ENCODE measurements around the gene ATF6.

The ATF6 gene

GRCh38 chr1:161932668-161933067 is 166.5 kb downstream of the ATF6 start:
- no peak overlapping the region for H3K4me3 ChIP-seq (ENCODE audit: low read depth, low read length)
- DNase-seq, result no peak
- H3K27me3 ChIP-seq (ENCODE audit: insufficient read depth, low read depth, severe bottlenecking), result no peaks in the 10 kb centered on the region
- no peak for TF ChIP-seq CTCF (IDR thresholded peaks at IDR 0.05; ENCODE audit: low read depth, low read length)
- H3K9me3 ChIP-seq (ENCODE audit: severe bottlenecking), result no peaks in the 10 kb centered on the region
- peaks cover 5% of the 10 kb centered on the region; the same call in 1 of the 2 replicates for H3K36me3 ChIP-seq
- no peak overlapping the region for H3K27ac ChIP-seq

GRCh38 chr1:161933592-161934588 is 167.8 kb downstream of the ATF6 start:
- no peak for DNase-seq
- Histone ChIP-seq H3K27ac (no peak overlapping the region), H3K27me3 (ENCODE audit: insufficient read depth, low read depth, severe bottlenecking) (no peaks in the 10 kb centered on the region)

GRCh38 chr1:161935264-161935663 is 169.1 kb downstream of the ATF6 start:
- H3K27ac ChIP-seq, result no peak overlapping the region
- H3K27me3 ChIP-seq (ENCODE audit: insufficient read depth, low read depth, severe bottlenecking), result no peaks in the 10 kb centered on the region
- H3K4me3 ChIP-seq (ENCODE audit: low read depth, low read length), result no peak overlapping the region
- no peaks in the 10 kb centered on the region for H3K9me3 ChIP-seq (ENCODE audit: severe bottlenecking)
- no peak for TF ChIP-seq CTCF (IDR thresholded peaks at IDR 0.05; ENCODE audit: low read depth, low read length)
- no peak for DNase-seq
- peaks cover 5% of the 10 kb centered on the region; the same call in 1 of the 2 replicates for H3K36me3 ChIP-seq

More at GRCh38 chr1:161933592-161934588, 167.8 kb downstream of the ATF6 start:
- Histone ChIP-seq H3K36me3 (peaks cover 5% of the 10 kb centered on the region; the same call in 1 of the 2 replicates), H3K9me3 (ENCODE audit: severe bottlenecking) (no peaks in the 10 kb centered on the region), H3K4me3 (ENCODE audit: low read depth, low read length) (no peak overlapping the region)
- no peak for TF ChIP-seq CTCF (IDR thresholded peaks at IDR 0.05; ENCODE audit: low read depth, low read length)

GRCh38 chr1:161936786-161937185 is 170.7 kb downstream of the ATF6 start:
- Histone ChIP-seq H3K36me3 (peaks cover 5% of the 10 kb centered on the region; the same call in 1 of the 2 replicates), H3K9me3 (ENCODE audit: severe bottlenecking) (no peaks in the 10 kb centered on the region), H3K27me3 (ENCODE audit: insufficient read depth, low read depth, severe bottlenecking) (no peaks in the 10 kb centered on the region), H3K4me3 (ENCODE audit: low read depth, low read length) (no peak overlapping the region), H3K27ac (no peak overlapping the region)
- no peak for TF ChIP-seq CTCF (IDR thresholded peaks at IDR 0.05; ENCODE audit: low read depth, low read length)
- no peak for DNase-seq

- no peak overlapping the region for H3K4me3 ChIP-seq (ENCODE audit: low read depth, low read length)
- no peak for DNase-seq
- no peaks in the 10 kb centered on the region for H3K9me3 ChIP-seq (ENCODE audit: severe bottlenecking)
- H3K27me3 ChIP-seq (ENCODE audit: insufficient read depth, low read depth, severe bottlenecking), result no peaks in the 10 kb centered on the region
- peaks cover 17% of the 10 kb centered on the region for H3K36me3 ChIP-seq
- no peak overlapping the region for H3K27ac ChIP-seq
- no peak for TF ChIP-seq CTCF (IDR thresholded peaks at IDR 0.05; ENCODE audit: low read depth, low read length)
These were observed 174.9 kb downstream of the ATF6 start for GRCh38 chr1:161940866-161941591.
